Fibroblast of lung (primary cell): ENCODE measurements around the gene ZNF384.

ENCODE experiments used
- CTCF ChIP-seq, 2 donors: IDR thresholded peaks in 1 of 2; conservative IDR thresholded peaks in 1 of 2; 1 replicate in 1 of 2; 2 replicates in 1 of 2; pipeline ENCODE4 v1.5.1; 2011 to 2012; ENCODE audit warnings: low read length in 2 of 2, control low read depth in 1 of 2, inconsistent platforms in 1 of 2, low read depth in 1 of 2, mild to moderate bottlenecking in 1 of 2
- EZH2 ChIP-seq: IDR thresholded peaks from 2 replicates; pipeline ENCODE4 v1.5.1; 2012; ENCODE audit warnings: low read length, control low read depth, mild to moderate bottlenecking; ENCODE audit errors: missing control alignments

DNA sequence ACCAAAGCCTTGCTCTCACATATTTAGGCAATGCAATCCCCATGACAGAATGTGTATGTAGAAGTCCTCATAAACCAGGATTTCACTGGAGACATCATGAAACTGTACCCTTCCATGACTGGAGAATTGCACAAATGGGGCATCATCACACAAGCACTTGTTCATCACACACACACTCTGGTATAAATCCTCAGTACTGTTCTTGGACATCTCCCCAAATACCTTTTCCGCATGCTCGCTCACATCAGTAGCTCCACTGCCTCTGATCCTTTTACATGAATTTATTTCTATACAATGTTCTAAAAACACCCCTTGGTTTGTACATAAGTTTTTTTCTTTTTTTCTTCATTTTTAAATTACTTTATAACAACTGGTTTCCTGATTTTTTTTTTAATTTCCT lies 23.0 kb downstream of the ZNF384 start:
- TF ChIP-seq CTCF (conservative IDR thresholded peaks at IDR 0.05 in 1 of 2, IDR thresholded peaks at IDR 0.05 in 1 of 2; ENCODE audit: low read depth in 1 of 2, low read length in 2 of 2): no peak
- no peak for TF ChIP-seq EZH2
